ENCODE measurements around the gene FOS. TPM values are rescaled to one million over a fixed set of nuclear protein-coding genes. Genes with fewer than 3 reads are reported as not detected.
A peak's percentile ranks its signal among the peaks of the same experiment; 100 is the strongest.

The FOS gene
- total RNA-seq, 1 donor from 2014 or later, result 884 TPM

- Histone ChIP-seq H3K27ac (peak overlapping the region; percentile 96), H3K4me3 (peak overlapping the region; percentile 61 to 78), H3K9me3 (no peaks in the 10 kb centered on the region), H3K27me3 (no peaks in the 10 kb centered on the region), H3K36me3 (no peaks in the 10 kb centered on the region), H3K4me1 (peaks cover 34% of the 10 kb centered on the region)
- no peak for DNase-seq (ENCODE audit: extremely low spot score in 2 of 2)
- TF ChIP-seq POLR2A (IDR thresholded peaks at IDR 0.05) (no peak), POLR2AphosphoS5 (IDR thresholded peaks at IDR 0.05; ENCODE audit: insufficient read depth in 1 of 2, low read depth in 1 of 2) (peak; percentile 41 to 63), CTCF (IDR thresholded peaks at IDR 0.05) (peak; percentile 84 to 98 (median 97))
- intact Hi-C loops (cut with DNase I), result loop anchor here (2.0 kb wide), 1 partner anchor 17 kb away; the partner anchor contains the start of gene FOS
These were observed 17.1 kb downstream of the FOS start for GRCh38 chr14:75295491-75296345.

- intact Hi-C loops (cut with DNase I), result no loop called here
- Histone ChIP-seq H3K36me3 (no peaks in the 10 kb centered on the region), H3K4me3 (no peak overlapping the region), H3K27ac (peak overlapping the region; percentile 45), H3K4me1 (peaks cover 34% of the 10 kb centered on the region), H3K9me3 (no peaks in the 10 kb centered on the region), H3K27me3 (no peaks in the 10 kb centered on the region)
- TF ChIP-seq CTCF (IDR thresholded peaks at IDR 0.05) (no peak), POLR2AphosphoS5 (IDR thresholded peaks at IDR 0.05; ENCODE audit: insufficient read depth in 1 of 2, low read depth in 1 of 2) (no peak)
- DNase-seq (ENCODE audit: extremely low spot score in 2 of 2), result no peak
These were observed 18.9 kb downstream of the FOS start for GRCh38 chr14:75297411-75298040.

GRCh38 chr14:75298187-75298965 is 19.7 kb downstream of the FOS start:
- Histone ChIP-seq H3K4me1 (peaks cover 33% of the 10 kb centered on the region), H3K4me3 (peak overlapping the region in 1 of 2 donors; percentile 5), H3K9me3 (no peaks in the 10 kb centered on the region), H3K27ac (peak overlapping the region; percentile 38), H3K27me3 (no peaks in the 10 kb centered on the region), H3K36me3 (no peaks in the 10 kb centered on the region)
- no peak for DNase-seq (ENCODE audit: extremely low spot score in 2 of 2)
- intact Hi-C loops (cut with DNase I), result no loop called here
- no peak for TF ChIP-seq POLR2A (IDR thresholded peaks at IDR 0.05)
- TF ChIP-seq POLR2AphosphoS5 (IDR thresholded peaks at IDR 0.05; ENCODE audit: insufficient read depth in 1 of 2, low read depth in 1 of 2), result peak in 1 of 2 donors; percentile 35

- H3K27me3 ChIP-seq, result no peaks in the 10 kb centered on the region
- no peaks in the 10 kb centered on the region for H3K9me3 ChIP-seq
- intact Hi-C loops (cut with DNase I), result no loop called here
- DNase-seq (ENCODE audit: extremely low spot score in 2 of 2), result no peak
- peak overlapping the region in 1 of 2 donors; percentile 5 for H3K4me3 ChIP-seq
- H3K36me3 ChIP-seq, result no peaks in the 10 kb centered on the region
- peaks cover 30% of the 10 kb centered on the region for H3K4me1 ChIP-seq
- TF ChIP-seq POLR2AphosphoS5 (IDR thresholded peaks at IDR 0.05; ENCODE audit: insufficient read depth in 1 of 2, low read depth in 1 of 2) (peak in 1 of 2 donors; percentile 12), CTCF (IDR thresholded peaks at IDR 0.05) (no peak), POLR2A (IDR thresholded peaks at IDR 0.05) (no peak)
- peak overlapping the region; percentile 38 for H3K27ac ChIP-seq
These were observed 20.4 kb downstream of the FOS start for GRCh38 chr14:75299059-75299458.

GRCh38 chr14:75299576-75299975 is 20.9 kb downstream of the FOS start:
- Histone ChIP-seq H3K27ac (peak overlapping the region; percentile 38), H3K36me3 (no peaks in the 10 kb centered on the region)
- intact Hi-C loops (cut with DNase I), result no loop called here

More at GRCh38 chr14:75299576-75299975, 20.9 kb downstream of the FOS start:
- no peaks in the 10 kb centered on the region for H3K27me3 ChIP-seq
- H3K4me3 ChIP-seq, result no peak overlapping the region
- H3K9me3 ChIP-seq, result no peaks in the 10 kb centered on the region
- H3K4me1 ChIP-seq, result peaks cover 27% of the 10 kb centered on the region
- no peak for TF ChIP-seq CTCF (IDR thresholded peaks at IDR 0.05)
- DNase-seq (ENCODE audit: extremely low spot score in 2 of 2), result no peak
